Measurements from ENCODE around the gene SLC26A5.

Gene SLC26A5

DNA sequence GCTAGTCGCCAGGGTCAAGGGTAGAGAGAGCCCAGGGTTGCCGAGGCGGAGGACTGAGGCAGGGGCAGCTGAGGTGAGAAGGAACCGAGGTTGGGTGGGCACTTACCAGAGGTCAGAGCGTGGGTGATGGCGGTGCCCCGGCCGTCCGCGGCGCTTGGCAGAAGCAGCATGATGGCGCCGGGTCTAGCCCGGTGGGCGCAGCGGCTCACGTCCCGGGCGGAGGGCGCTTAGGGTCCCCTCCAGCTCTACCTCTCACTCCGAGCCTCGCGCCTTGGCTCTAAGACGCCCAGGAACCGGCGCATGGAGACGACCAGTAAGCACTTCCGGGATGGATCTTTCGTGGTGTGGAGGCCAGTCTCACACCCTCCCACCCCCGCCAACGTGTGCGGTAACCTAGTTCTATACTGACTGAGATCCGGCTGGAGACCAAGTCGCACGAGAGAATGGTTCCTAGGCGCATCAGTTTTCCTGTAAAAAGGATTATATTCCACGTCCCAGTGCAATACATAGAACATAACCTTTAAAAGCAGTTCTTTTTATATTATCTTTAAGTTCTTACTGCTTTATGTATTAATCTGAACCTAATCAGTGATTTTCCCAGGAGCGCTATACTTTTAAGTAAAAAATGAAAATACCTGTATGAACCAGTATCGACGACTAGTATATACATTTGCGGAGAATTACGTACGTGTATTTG lies 101.4 kb downstream of the SLC26A5 start, which contains the start of gene DNAJC2:
DNAJC2 (minus strand) TSS at position 315 of the 697 bp plus-strand sequence; CDS start at position 170, 145 bp downstream.
- Mint-ChIP-seq H3K4me1 (peaks cover 28% of the 10 kb centered on the region), H3K27me3 (ENCODE audit: low read depth, poor library complexity) (peaks cover 6% of the 10 kb centered on the region), H3K4me3 (peak within 1 kb of the TSS; percentile 91), H3K27ac (peak within 1 kb of the TSS; percentile 98), H3K36me3 (ENCODE audit: low read depth) (peaks cover 28% of the 10 kb centered on the region), H3K9me3 (no peaks in the 10 kb centered on the region)
- peak; percentile 79 for DNase-seq
- TF ChIP-seq, protein P1, sequence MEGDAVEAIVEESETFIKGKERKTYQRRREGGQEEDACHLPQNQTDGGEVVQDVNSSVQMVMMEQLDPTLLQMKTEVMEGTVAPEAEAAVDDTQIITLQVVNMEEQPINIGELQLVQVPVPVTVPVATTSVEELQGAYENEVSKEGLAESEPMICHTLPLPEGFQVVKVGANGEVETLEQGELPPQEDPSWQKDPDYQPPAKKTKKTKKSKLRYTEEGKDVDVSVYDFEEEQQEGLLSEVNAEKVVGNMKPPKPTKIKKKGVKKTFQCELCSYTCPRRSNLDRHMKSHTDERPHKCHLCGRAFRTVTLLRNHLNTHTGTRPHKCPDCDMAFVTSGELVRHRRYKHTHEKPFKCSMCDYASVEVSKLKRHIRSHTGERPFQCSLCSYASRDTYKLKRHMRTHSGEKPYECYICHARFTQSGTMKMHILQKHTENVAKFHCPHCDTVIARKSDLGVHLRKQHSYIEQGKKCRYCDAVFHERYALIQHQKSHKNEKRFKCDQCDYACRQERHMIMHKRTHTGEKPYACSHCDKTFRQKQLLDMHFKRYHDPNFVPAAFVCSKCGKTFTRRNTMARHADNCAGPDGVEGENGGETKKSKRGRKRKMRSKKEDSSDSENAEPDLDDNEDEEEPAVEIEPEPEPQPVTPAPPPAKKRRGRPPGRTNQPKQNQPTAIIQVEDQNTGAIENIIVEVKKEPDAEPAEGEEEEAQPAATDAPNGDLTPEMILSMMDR (IDR thresholded peaks at IDR 0.05), result no peak

DNA sequence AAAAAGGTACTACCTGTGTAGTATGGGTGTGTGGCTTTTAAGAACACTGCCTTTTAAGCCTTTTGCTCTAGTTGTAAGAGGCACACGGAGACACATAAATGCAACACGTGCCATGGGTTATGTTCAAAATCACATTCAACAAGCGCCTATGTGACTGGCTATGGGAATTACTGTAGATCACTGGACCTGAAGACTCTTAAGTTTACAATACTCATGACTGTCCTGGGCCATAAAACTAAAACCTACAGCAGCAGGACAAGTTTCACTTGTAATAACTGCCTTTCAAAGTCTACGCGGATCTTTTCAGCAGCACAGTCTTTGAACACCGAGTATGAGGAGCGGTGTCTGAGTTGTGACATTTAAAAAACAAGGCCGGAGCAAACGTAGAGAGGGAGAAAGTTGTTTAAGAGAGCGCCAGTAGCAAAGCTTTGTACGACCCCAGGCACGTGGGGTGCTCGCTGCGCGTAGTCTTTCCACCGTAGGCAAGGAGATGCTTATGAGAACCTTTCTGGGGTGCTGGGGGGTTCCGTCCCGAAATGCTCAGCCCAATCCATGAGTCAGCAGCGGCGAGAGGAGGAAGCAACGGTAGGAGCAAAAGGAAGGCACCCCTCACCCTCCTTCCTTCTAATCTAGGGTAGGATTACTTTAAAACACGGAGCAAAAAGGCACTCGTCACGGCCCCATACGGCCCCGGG lies 102.1 kb downstream of the SLC26A5 start:
- H3K27me3 Mint-ChIP-seq (ENCODE audit: low read depth, poor library complexity), result peaks cover 6% of the 10 kb centered on the region
- TF ChIP-seq, protein P1 (IDR thresholded peaks at IDR 0.05), result no peak
- H3K27ac Mint-ChIP-seq, result peak overlapping the region; percentile 98
- DNase-seq, result peak; percentile 24
- peak overlapping the region; percentile 91 for H3K4me3 Mint-ChIP-seq
- peaks cover 34% of the 10 kb centered on the region for H3K36me3 Mint-ChIP-seq (ENCODE audit: low read depth)
- H3K9me3 Mint-ChIP-seq, result no peaks in the 10 kb centered on the region
- peaks cover 22% of the 10 kb centered on the region for H3K4me1 Mint-ChIP-seq

DNA sequence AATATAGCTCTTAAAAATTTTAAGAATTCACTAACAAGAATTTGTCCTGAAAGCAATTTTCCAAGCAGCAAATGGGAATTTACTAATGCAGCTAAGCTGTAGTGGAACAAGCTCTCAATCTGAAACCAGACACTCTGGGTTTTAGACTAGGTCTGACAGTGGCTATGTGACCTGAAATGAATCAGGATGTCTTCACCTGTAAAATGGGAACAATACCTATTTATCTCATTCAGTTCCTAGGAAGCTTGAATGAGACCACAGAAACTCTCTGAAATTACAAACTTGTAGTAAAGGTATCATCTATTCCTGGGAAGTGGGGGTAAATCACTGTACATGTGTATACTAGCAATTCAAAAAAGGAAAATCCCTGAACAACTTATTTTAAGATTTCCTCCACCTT lies 102.7 kb downstream of the SLC26A5 start:
- peak overlapping the region; percentile 91 for H3K4me3 Mint-ChIP-seq
- TF ChIP-seq, protein P1 (IDR thresholded peaks at IDR 0.05), result no peak
- no peak overlapping the region for H3K27ac Mint-ChIP-seq
- H3K4me1 Mint-ChIP-seq, result peaks cover 16% of the 10 kb centered on the region
- peaks cover 6% of the 10 kb centered on the region for H3K27me3 Mint-ChIP-seq (ENCODE audit: low read depth, poor library complexity)
- H3K9me3 Mint-ChIP-seq, result no peaks in the 10 kb centered on the region
- peaks cover 35% of the 10 kb centered on the region for H3K36me3 Mint-ChIP-seq (ENCODE audit: low read depth)
- no peak for DNase-seq

DNA sequence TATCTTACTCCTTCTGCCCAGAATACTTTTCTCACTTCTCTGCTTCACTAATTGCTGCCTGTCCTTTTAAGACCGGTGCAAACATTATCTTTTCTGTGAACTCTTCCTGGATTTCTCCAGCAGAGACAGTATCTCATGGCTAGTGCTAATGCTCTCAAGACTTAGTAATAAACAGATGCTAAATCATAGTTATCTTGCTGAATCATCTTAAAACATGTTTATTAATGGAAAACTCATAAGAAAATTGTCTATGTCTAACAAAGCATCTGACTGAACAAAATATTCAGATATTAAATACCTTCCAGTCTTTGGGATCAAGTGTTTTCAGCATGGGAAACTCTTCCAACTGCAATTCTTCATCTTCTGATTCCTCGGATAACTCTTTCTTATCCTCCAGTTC lies 104.5 kb downstream of the SLC26A5 start:
- peak overlapping the region; percentile 47 for H3K4me3 Mint-ChIP-seq

GRCh38 chr7:103338864-103339263 lies 107.1 kb downstream of the SLC26A5 start:
- no peak for DNase-seq
- Mint-ChIP-seq H3K27ac (no peak overlapping the region), H3K4me3 (no peak overlapping the region), H3K27me3 (ENCODE audit: low read depth, poor library complexity) (no peaks in the 10 kb centered on the region), H3K36me3 (ENCODE audit: low read depth) (peaks cover 64% of the 10 kb centered on the region), H3K4me1 (peaks cover 3% of the 10 kb centered on the region), H3K9me3 (no peaks in the 10 kb centered on the region)
- TF ChIP-seq, protein P1 (IDR thresholded peaks at IDR 0.05), result no peak

More for the DNA sequence above, 104.5 kb downstream of the SLC26A5 start:
- Mint-ChIP-seq H3K36me3 (ENCODE audit: low read depth) (peaks cover 51% of the 10 kb centered on the region), H3K27ac (no peak overlapping the region), H3K4me1 (peaks cover 9% of the 10 kb centered on the region), H3K27me3 (ENCODE audit: low read depth, poor library complexity) (peaks cover 6% of the 10 kb centered on the region), H3K9me3 (no peaks in the 10 kb centered on the region)
- DNase-seq, result no peak
- TF ChIP-seq, protein P1 (IDR thresholded peaks at IDR 0.05), result no peak
